Type B pancreatic cell (in vitro differentiated cells): Measurements from ENCODE around the gene OBP2A. TPM values are rescaled to one million over a fixed set of nuclear protein-coding genes. Genes with fewer than 3 reads are reported as not detected.
A peak's percentile ranks its signal among the peaks of the same experiment; 100 is the strongest.
"Not testable (repeated sequence)": the region's sequence is repeated elsewhere in the genome, so short reads cannot be mapped to it uniquely, and the experiment has no call there.

Experiments used
- DNase-seq: peaks from one replicate; pipeline ENCODE4 v3.0.0; 2021; ENCODE audit warnings: mixed read lengths; ENCODE audit not compliant: unreplicated experiment; ENCODE audit errors: extremely low spot score
- H3K27ac Mint-ChIP-seq: 2 replicates; pipeline ENCODE4 v1.8.0; 2021; ENCODE audit warnings: mild to moderate bottlenecking, mixed read lengths
- H3K27me3 Mint-ChIP-seq: 2 replicates; pipeline ENCODE4 v1.8.0; 2021; ENCODE audit warnings: mixed read lengths
- H3K36me3 Mint-ChIP-seq: 2 replicates; pipeline ENCODE4 v1.8.0; 2021; ENCODE audit warnings: mixed read lengths
- H3K4me1 Mint-ChIP-seq: one replicate; pipeline ENCODE4 v1.8.0; 2021; ENCODE audit warnings: mixed read lengths; ENCODE audit not compliant: unreplicated experiment
- H3K4me3 Mint-ChIP-seq: 2 replicates; pipeline ENCODE4 v1.8.0; 2021; ENCODE audit warnings: mild to moderate bottlenecking, mixed read lengths
- H3K9me3 Mint-ChIP-seq: 2 replicates; pipeline ENCODE4 v1.8.0; 2021; ENCODE audit warnings: mixed read lengths
- total RNA-seq: library from RNA; stranded (reverse); gene quantifications from 2 replicates; pipeline ENCODE4 v1.2.1, GENCODE V29; 2021; ENCODE audit warnings: low replicate concordance
- TF ChIP-seq, protein P1 (sequence below): fragments of 200-600 bp; sonication (generic); conservative IDR thresholded peaks from 2 replicates; pipeline ENCODE4 v1.5.0; 2021; ENCODE audit warnings: antibody characterized with exemption, mild to moderate bottlenecking

The OBP2A gene
- total RNA-seq, 1 donor from 2014 or later, result not detected

DNA sequence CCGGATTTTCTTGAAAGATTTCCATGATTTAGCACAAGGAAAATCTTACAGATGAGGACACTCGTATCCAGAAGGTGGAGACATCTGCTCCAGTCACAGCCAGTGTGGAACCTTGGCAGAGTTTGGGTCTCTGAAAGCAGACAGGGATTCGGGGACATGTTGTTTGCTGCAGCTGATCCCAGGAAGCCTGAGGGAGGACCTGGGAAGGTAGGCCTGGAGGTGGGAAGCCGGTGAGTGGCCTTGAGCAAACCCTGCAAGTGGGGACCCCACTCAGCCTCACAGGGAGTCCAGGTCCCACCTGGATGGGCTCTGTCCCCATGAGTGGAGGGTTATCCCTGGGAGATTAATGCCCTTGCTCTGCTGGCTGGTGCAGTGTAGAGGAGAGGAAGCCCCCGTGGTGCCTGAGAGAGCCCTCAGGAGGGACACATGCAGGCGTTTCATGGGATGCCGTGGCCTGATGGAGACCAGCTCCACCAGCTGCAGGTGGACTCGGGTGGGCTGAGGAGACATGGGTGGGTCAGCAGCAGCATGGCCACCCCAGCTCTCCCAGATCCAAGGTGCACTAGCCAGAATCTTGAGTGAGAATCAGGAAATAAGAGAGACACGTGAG is 37.6 kb upstream of the OBP2A start:
- peaks cover 6% of the 10 kb centered on the region for H3K9me3 Mint-ChIP-seq
- H3K36me3 Mint-ChIP-seq, result no peaks in the 10 kb centered on the region
- no peak overlapping the region for H3K27ac Mint-ChIP-seq
- TF ChIP-seq, protein P1, sequence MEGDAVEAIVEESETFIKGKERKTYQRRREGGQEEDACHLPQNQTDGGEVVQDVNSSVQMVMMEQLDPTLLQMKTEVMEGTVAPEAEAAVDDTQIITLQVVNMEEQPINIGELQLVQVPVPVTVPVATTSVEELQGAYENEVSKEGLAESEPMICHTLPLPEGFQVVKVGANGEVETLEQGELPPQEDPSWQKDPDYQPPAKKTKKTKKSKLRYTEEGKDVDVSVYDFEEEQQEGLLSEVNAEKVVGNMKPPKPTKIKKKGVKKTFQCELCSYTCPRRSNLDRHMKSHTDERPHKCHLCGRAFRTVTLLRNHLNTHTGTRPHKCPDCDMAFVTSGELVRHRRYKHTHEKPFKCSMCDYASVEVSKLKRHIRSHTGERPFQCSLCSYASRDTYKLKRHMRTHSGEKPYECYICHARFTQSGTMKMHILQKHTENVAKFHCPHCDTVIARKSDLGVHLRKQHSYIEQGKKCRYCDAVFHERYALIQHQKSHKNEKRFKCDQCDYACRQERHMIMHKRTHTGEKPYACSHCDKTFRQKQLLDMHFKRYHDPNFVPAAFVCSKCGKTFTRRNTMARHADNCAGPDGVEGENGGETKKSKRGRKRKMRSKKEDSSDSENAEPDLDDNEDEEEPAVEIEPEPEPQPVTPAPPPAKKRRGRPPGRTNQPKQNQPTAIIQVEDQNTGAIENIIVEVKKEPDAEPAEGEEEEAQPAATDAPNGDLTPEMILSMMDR, result no peak
- peaks cover 15% of the 10 kb centered on the region for H3K4me1 Mint-ChIP-seq
- H3K4me3 Mint-ChIP-seq, result no peak overlapping the region
- peaks cover 4% of the 10 kb centered on the region for H3K27me3 Mint-ChIP-seq
- DNase-seq, result peak; percentile 58

DNA sequence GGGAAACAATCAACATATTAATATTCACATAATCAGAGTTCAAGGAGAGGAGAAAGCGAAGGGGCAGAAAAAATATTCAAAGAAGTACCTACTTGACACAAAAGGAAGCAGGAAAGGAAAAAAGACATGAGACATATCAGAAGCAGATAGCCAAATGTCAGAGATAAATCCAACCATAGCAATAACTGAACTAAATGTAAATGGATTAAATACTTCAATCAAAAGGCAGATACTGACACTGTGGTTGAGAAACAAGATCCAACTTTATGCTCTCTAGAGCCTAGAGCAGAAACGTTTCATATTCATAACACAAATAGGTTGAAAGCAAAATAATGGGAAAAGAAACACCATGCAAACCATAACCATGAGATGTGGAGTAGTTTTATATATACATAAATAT is 36.5 kb upstream of the OBP2A start:
- Mint-ChIP-seq H3K4me1 (peaks cover 15% of the 10 kb centered on the region), H3K27me3 (peaks cover 4% of the 10 kb centered on the region), H3K27ac (no peak overlapping the region), H3K36me3 (no peaks in the 10 kb centered on the region), H3K9me3 (peaks cover 6% of the 10 kb centered on the region), H3K4me3 (no peak overlapping the region)
- DNase-seq, result no peak
- TF ChIP-seq, protein P1, result no peak

DNA sequence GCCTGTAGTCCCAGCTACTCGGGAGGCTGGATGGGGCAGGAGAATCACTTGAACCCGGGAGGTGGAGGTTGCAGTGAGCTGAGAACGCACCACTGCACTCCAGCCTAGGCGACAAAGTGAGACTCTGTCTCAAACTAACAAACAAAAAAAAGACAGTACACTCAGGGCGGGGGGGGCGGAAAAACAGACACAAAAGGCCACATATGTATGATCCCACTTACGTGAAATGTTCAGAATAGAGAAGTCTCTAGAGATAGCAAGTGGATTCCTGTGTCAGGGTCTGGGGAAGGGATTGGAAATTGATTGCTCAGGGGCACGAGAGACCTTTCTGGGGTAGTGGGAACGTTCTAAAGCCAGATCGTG is 33.7 kb upstream of the OBP2A start:
- TF ChIP-seq, protein P1, result no peak
- H3K9me3 Mint-ChIP-seq, result peaks cover 6% of the 10 kb centered on the region
- no peak overlapping the region for H3K27ac Mint-ChIP-seq

DNA sequence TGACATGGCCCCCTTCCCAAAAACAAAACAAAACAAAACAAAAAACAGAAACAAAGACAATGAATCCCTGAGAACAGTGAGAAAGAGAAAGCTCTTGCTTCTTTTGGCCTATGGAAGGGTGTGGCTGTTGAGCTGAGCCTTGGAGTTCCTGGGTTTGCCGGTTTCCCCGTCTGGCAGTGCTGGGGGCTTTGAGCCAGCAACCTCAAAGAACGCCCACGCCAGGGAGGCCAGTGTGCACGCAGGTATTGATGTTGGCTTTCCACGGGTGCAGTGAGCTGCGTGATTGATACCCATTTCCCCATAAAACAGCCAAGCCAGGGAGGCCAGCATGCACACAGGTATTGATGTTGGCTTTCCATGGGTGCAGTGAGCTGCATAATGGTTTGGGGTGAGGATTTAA is 33.0 kb upstream of the OBP2A start:
- Mint-ChIP-seq H3K4me1 (peaks cover 9% of the 10 kb centered on the region), H3K27me3 (peaks cover 4% of the 10 kb centered on the region), H3K9me3 (peaks cover 6% of the 10 kb centered on the region), H3K27ac (no peak overlapping the region), H3K36me3 (no peaks in the 10 kb centered on the region), H3K4me3 (no peak overlapping the region)
- no peak for DNase-seq
- TF ChIP-seq, protein P1, result no peak

More for the DNA sequence above, 33.7 kb upstream of the OBP2A start:
- DNase-seq, result peak; percentile 32
- Mint-ChIP-seq H3K4me3 (no peak overlapping the region), H3K36me3 (no peaks in the 10 kb centered on the region), H3K4me1 (peaks cover 9% of the 10 kb centered on the region), H3K27me3 (peaks cover 4% of the 10 kb centered on the region)

DNA sequence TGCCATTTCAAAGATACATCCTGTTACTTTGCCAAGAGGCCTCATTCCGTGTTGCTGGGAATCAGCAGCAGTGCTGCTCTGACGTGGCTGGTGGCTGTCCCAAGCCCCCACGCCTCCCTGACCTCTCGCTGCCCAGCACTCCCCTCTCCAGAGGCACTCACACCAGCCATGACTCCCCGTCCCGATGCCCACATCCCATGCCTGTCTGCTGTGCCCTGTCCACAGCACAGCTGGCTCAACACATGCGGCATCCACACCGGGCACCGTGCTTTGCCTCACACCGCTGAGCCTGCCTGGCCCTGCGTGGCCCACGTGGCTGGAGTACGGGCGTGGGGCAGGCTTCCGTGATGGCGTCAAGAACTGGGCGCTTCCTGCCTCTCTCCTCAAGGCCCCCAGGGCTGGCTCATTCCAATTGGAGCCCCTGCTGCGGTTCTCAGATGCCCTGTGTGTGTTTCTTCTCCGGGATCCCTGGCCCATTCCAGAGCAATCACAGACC is 32.5 kb upstream of the OBP2A start:
- H3K36me3 Mint-ChIP-seq, result no peaks in the 10 kb centered on the region
- H3K9me3 Mint-ChIP-seq, result peaks cover 6% of the 10 kb centered on the region
- no peak overlapping the region for H3K27ac Mint-ChIP-seq
- TF ChIP-seq, protein P1, result no peak
- no peak overlapping the region for H3K4me3 Mint-ChIP-seq
- peak; percentile 61 for DNase-seq
- peaks cover 9% of the 10 kb centered on the region for H3K4me1 Mint-ChIP-seq
- H3K27me3 Mint-ChIP-seq, result peaks cover 4% of the 10 kb centered on the region

DNA sequence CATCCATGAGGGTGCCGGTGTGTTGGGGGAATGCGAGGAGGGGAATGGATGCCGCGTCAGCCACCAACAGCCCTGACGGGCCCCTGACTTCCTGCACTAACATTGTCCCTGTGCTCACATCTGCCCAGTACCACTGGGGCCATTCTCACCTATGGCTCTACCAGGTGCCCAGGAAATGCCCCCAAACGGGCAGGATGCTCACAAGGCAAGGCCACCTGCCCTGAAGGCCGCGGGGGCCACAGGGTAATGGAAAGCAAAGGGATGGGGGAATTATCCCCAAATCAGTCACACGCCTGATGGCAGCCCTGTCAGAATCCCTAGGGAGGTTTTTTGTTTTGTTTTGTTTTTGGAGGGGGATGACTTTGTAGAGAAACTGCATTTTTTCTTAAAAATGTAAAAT is 32.0 kb upstream of the OBP2A start:
- not testable (repeated sequence) for H3K4me1 Mint-ChIP-seq, H3K4me3 Mint-ChIP-seq, DNase-seq, H3K9me3 Mint-ChIP-seq, H3K27ac Mint-ChIP-seq, H3K27me3 Mint-ChIP-seq, H3K36me3 Mint-ChIP-seq
